ENCODE results near the gene INPPL1. TPM values are rescaled to one million over a fixed set of nuclear protein-coding genes. Genes with fewer than 3 reads are reported as not detected.
"Not testable (repeated sequence)": the region's sequence is repeated elsewhere in the genome, so short reads cannot be mapped to it uniquely, and the experiment has no call there.

Gene INPPL1
- total RNA-seq, 1 experiment from 2014 or later, result 105 TPM

- in situ Hi-C loops (cut with HindIII; ENCODE audit: low pct_unique_long_range_greater_than_20kb, low sequenced_read_pairs), result no loop called here
Observed at GRCh38 chr11:72254299-72254993, 29.9 kb downstream of the INPPL1 start.

DNA sequence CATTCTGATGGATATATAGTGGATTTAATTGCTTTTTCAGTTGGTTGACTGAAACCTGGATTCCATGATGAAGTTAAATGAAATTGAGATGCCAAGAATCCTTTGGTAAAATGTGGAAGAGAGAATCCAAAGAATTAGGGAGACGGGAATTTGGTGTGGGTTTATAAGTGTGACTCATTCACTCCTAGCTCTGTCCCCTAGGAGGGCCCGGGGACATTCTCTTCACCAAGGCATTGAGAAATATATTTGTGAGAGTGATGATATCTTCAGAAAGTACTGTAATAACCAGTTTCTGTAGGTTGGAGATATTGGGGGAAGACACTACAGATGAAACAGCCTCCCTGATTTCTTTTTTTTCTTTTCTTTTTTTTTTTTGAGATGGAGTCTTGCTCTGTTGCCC, 33.0 kb downstream of the INPPL1 start:
- in situ Hi-C loops (cut with HindIII; ENCODE audit: low pct_unique_long_range_greater_than_20kb, low sequenced_read_pairs), result no loop called here
- no peak for DNase-seq (ENCODE audit: low read depth, low spot score)

More at GRCh38 chr11:72254299-72254993, 29.9 kb downstream of the INPPL1 start:
- no peak for DNase-seq (ENCODE audit: low read depth, low spot score)

DNA sequence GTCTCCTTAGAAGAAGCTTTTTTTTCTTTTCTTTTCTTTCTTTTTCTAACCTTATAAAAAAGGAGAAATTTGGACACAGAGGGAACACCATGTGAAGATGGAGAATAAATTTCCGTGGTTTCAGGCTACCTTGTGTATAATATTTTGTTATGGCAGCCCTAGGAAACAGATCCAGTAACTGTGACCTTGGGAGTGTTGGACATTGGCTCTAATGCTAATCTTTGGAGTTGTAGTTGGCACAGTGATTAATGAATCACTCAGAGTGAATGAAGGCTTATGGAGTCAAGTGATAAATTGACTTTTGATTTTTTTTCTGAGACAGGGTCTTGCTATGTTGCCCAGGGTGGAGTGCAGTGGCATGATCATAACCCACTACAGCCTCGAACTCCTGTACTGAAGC, 34.9 kb downstream of the INPPL1 start:
- DNase-seq (ENCODE audit: low read depth, low spot score), result no peak
- in situ Hi-C loops (cut with HindIII; ENCODE audit: low pct_unique_long_range_greater_than_20kb, low sequenced_read_pairs), result no loop called here

- no peak for DNase-seq (ENCODE audit: low read depth, low spot score)
- in situ Hi-C loops (cut with HindIII; ENCODE audit: low pct_unique_long_range_greater_than_20kb, low sequenced_read_pairs), result loop anchor here (10.0 kb wide), 1 partner anchor 84 kb away; no protein-coding TSS in a partner anchor
Observed at GRCh38 chr11:72260574-72260973, 36.0 kb downstream of the INPPL1 start.

- in situ Hi-C loops (cut with HindIII; ENCODE audit: low pct_unique_long_range_greater_than_20kb, low sequenced_read_pairs), result loop anchor here (10.0 kb wide), 1 partner anchor 81 kb away; no protein-coding TSS in a partner anchor
- DNase-seq (ENCODE audit: low read depth, low spot score), result no peak
Observed at GRCh38 chr11:72263361-72263760, 38.8 kb downstream of the INPPL1 start.

DNA sequence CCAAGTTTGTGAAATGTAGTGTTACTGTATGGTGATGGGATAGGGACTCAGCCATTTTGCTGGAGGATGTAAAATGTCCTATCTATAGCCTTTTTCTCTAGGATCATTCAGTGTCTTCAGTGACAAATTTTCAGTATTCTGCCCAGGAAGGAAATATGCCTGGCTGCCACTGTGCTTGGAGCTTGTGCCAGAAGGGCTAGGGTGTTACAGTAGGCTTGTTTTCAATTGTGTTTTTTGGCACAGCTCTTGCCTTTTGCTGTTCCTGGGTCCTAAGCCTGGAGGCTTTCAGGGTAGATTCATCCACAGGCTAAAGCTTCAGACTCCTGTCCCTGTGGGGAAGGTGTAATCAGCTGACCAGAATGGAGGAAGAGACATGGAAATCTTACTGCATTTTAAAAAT, 41.4 kb downstream of the INPPL1 start:
- in situ Hi-C loops (cut with HindIII; ENCODE audit: low pct_unique_long_range_greater_than_20kb, low sequenced_read_pairs), result loop anchor here (10.0 kb wide), 1 partner anchor 79 kb away; no protein-coding TSS in a partner anchor

DNA sequence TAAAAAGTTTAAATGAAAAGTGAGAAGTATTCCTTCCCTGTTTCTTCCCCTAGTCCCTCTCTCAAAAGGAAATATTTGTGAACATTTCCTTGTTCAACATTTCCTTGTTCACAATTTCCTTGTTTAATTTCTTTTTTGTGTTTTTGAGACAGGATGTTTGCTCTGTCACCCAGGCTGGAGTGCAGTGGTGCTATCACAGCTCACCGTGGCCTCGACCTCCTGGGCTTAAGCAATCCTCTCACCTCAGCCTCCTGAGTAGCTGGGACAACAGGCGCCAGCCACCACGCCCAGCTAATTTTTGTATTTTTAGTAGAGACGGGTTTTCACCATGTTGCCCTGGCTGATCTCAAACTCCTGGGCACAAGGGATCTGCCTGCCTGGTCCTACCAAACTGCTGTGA, 42.4 kb downstream of the INPPL1 start:
- DNase-seq (ENCODE audit: low read depth, low spot score), result not testable (repeated sequence)
- in situ Hi-C loops (cut with HindIII; ENCODE audit: low pct_unique_long_range_greater_than_20kb, low sequenced_read_pairs), result loop anchor here (10.0 kb wide), 1 partner anchor 78 kb away; no protein-coding TSS in a partner anchor

More for the DNA sequence above, 41.4 kb downstream of the INPPL1 start:
- no peak for DNase-seq (ENCODE audit: low read depth, low spot score)

DNA sequence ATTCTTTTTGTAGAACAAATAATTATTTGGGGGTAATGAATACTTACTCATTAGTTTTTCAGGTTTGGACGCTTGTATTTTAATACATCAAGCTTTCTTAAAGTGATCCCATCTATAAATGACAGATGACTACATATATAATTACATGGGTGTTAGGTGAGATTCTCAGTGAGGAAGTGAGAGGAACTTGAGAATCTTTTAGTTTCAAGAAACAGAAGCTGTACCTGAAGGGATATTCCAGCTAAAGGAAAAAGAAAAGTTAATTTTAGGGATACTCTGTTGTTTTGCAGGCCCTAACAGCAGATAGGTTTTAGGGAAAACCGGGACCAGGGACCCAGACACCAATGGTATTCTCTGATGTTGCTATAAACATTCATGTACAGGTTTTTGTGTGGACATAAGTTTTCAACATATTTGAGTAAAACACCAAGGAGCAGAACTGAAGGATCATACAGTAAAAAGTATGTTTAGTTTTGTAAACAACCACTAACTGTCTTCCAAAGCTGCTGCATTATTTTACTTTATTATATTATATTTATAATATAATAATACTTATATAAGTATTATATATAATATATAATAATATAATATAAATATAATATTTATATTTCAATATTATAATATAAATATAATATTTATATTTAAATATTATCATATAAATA, 43.5 kb downstream of the INPPL1 start:
- in situ Hi-C loops (cut with HindIII; ENCODE audit: low pct_unique_long_range_greater_than_20kb, low sequenced_read_pairs), result loop anchor here (10.0 kb wide), 1 partner anchor 77 kb away; no protein-coding TSS in a partner anchor
- DNase-seq (ENCODE audit: low read depth, low spot score), result no peak

- in situ Hi-C loops (cut with HindIII; ENCODE audit: low pct_unique_long_range_greater_than_20kb, low sequenced_read_pairs), result no loop called here
- no peak for DNase-seq (ENCODE audit: low read depth, low spot score)
Observed at GRCh38 chr11:72271980-72272379, 47.4 kb downstream of the INPPL1 start.

GRCh38 chr11:72274435-72274834, 49.9 kb downstream of the INPPL1 start:
- in situ Hi-C loops (cut with HindIII; ENCODE audit: low pct_unique_long_range_greater_than_20kb, low sequenced_read_pairs), result no loop called here
- no peak for DNase-seq (ENCODE audit: low read depth, low spot score)

- DNase-seq (ENCODE audit: low read depth, low spot score), result no peak
- in situ Hi-C loops (cut with HindIII; ENCODE audit: low pct_unique_long_range_greater_than_20kb, low sequenced_read_pairs), result no loop called here
Observed at GRCh38 chr11:72278905-72279304, 54.3 kb downstream of the INPPL1 start.

GRCh38 chr11:72280037-72280436, 55.5 kb downstream of the INPPL1 start:
- in situ Hi-C loops (cut with HindIII; ENCODE audit: low pct_unique_long_range_greater_than_20kb, low sequenced_read_pairs), result no loop called here
- no peak for DNase-seq (ENCODE audit: low read depth, low spot score)

DNA sequence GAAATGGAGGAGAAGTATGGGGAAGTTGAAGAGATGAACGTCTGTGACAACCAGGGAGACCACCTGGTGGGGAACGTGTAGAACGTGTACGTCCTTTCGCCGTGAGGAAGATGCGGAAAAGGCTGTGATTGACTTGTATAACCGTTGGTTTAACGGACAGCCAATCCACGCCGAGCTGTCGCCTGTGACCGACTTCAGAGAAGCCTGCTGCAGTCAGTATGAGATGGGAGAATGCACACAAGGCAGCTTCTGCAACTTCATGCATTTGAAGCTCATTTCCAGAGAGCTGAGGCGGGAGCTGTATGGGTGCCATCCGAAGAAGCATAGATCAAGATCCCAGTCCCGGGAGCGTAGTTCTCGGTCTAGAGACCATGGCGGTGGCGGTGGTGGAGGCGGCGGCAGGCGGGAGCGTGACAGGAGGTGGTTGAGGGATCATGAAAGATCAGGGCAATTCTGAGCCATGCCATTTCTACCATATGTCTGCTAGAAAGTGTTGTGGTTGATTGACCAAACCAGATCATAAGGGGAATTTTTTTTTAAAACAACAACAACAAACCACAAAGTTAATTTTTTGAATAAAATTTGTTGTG, 56.3 kb downstream of the INPPL1 start:
- in situ Hi-C loops (cut with HindIII; ENCODE audit: low pct_unique_long_range_greater_than_20kb, low sequenced_read_pairs), result no loop called here
- no peak for DNase-seq (ENCODE audit: low read depth, low spot score)

DNA sequence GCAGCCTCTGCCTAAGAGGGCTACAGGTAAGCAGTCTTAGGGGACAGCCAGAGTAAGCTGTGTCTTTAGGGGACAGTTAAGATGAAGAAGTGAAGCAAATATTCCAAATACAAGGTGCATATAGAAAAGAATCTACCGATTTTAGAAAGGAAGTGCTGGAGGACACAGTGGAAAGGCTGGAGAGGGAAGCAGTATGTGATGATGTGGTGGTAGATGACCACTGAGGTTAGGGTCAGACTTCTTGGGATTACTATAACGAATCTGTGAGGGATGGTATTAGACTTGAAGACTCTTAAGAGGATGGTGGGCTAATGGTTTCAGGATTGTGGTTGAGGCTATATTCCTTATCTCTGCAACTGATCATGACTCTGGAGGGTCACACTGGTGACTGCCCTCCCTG, 59.4 kb downstream of the INPPL1 start:
- DNase-seq (ENCODE audit: low read depth, low spot score), result no peak
- in situ Hi-C loops (cut with HindIII; ENCODE audit: low pct_unique_long_range_greater_than_20kb, low sequenced_read_pairs), result no loop called here

- in situ Hi-C loops (cut with HindIII; ENCODE audit: low pct_unique_long_range_greater_than_20kb, low sequenced_read_pairs), result no loop called here
Observed at GRCh38 chr11:72287293-72287692, 62.7 kb downstream of the INPPL1 start.

More at GRCh38 chr11:72287293-72287692, 62.7 kb downstream of the INPPL1 start:
- no peak for DNase-seq (ENCODE audit: low read depth, low spot score)

Measured in SK-MEL-5 (cell line).